Hepatocyte (in vitro differentiated cells): ENCODE data around the gene MON2. TPM values are rescaled to one million over a fixed set of nuclear protein-coding genes. Genes with fewer than 3 reads are reported as not detected.

ENCODE experiments used
- DNase-seq: peaks from one replicate; pipeline ENCODE4 v3.0.0-alpha.2; 2016; ENCODE audit warnings: low spot score
- H2AFZ ChIP-seq: fragments of 200-600 bp; sonication (generic); 2 replicates; pipeline ENCODE4 v1.6.0; 2016; ENCODE audit warnings: antibody characterized with exemption, mild to moderate bottlenecking
- H3K27ac ChIP-seq: fragments of 200-600 bp; sonication (generic); 2 replicates; pipeline ENCODE4 v1.5.1; 2016; ENCODE audit warnings: mild to moderate bottlenecking
- H3K27me3 ChIP-seq: fragments of 200-600 bp; sonication (generic); 2 replicates; pipeline ENCODE4 v1.6.1; 2016
- H3K36me3 ChIP-seq: fragments of 200-600 bp; sonication (generic); replicated peaks from 2 replicates; pipeline ENCODE4 v1.5.1; 2016; ENCODE audit warnings: low read depth; ENCODE audit not compliant: insufficient read depth
- H3K4me1 ChIP-seq: fragments of 200-600 bp; sonication (generic); 2 replicates; pipeline ENCODE4 v1.5.1; 2016; ENCODE audit warnings: mild to moderate bottlenecking, moderate library complexity; ENCODE audit not compliant: insufficient read depth
- H3K4me2 ChIP-seq: fragments of 200-600 bp; sonication (generic); 2 replicates; pipeline ENCODE4 v1.6.0; 2016
- H3K4me3 ChIP-seq: fragments of 200-600 bp; sonication (generic); 2 replicates; pipeline ENCODE4 v1.5.1; 2016; ENCODE audit warnings: mild to moderate bottlenecking
- H3K79me2 ChIP-seq: fragments of 200-600 bp; sonication (generic); 2 replicates; pipeline ENCODE4 v1.6.0; 2017; ENCODE audit warnings: mild to moderate bottlenecking
- H3K9me2 ChIP-seq: fragments of 200-600 bp; sonication (generic); replicated peaks from 2 replicates; pipeline ENCODE4 v1.6.0; 2017; ENCODE audit warnings: mild to moderate bottlenecking; ENCODE audit not compliant: insufficient read depth
- H3K9me3 ChIP-seq: fragments of 200-600 bp; sonication (generic); 2 replicates; pipeline ENCODE4 v1.5.1; 2016; ENCODE audit warnings: low read depth, mild to moderate bottlenecking
- H4K20me1 ChIP-seq: fragments of 200-600 bp; sonication (generic); 2 replicates; pipeline ENCODE4 v1.6.0; 2016; ENCODE audit warnings: mild to moderate bottlenecking; ENCODE audit not compliant: insufficient read depth, poor library complexity, severe bottlenecking
- EZH2 ChIP-seq: fragments of 200-600 bp; sonication (generic); IDR thresholded peaks from 2 replicates; pipeline ENCODE4 v1.6.1; 2016; ENCODE audit warnings: antibody characterized with exemption, mild to moderate bottlenecking, borderline replicate concordance
- EZH2phosphoT487 ChIP-seq: fragments of 200-600 bp; sonication (generic); IDR thresholded peaks from one replicate; pipeline ENCODE4 v1.6.1; 2018; ENCODE audit warnings: antibody characterized with exemption, mild to moderate bottlenecking, low read depth, moderate library complexity; ENCODE audit not compliant: unreplicated experiment, severe bottlenecking
- whole genome bisulfite sequencing: methylation state at CpG from one replicate; pipeline ENCODE4 v1.1.6; 2016; ENCODE audit warnings: low lambda C conversion rate; ENCODE audit errors: missing lambda C conversion rate; 5-methylcytosine and 5-hydroxymethylcytosine counted together
- polyA plus RNA-seq: library from polyadenylated mRNA; unstranded; fragments of >200 nt; fragmentation: Nextera tagmentation; extraction: Ambion mirVana; gene quantifications from 2 replicates; pipeline ENCODE4 v1.2.1, GENCODE V29; 2016
- total RNA-seq: library from RNA; depleted of rRNA; stranded (reverse); fragments of >200 nt; gene quantifications from 2 replicates; pipeline ENCODE4 v1.2.3, GENCODE V29; 2014
- TF ChIP-seq, protein P1 (sequence below): fragments of 200-600 bp; sonication (generic); IDR thresholded peaks from 2 replicates; pipeline ENCODE4 v1.5.1; 2016; ENCODE audit warnings: antibody characterized with exemption, mild to moderate bottlenecking; ENCODE audit not compliant: poor library complexity

MON2 gene
- total and polyA plus RNA-seq, 2 experiments from 2014 or later = 23.7 to 60.9 TPM

DNA sequence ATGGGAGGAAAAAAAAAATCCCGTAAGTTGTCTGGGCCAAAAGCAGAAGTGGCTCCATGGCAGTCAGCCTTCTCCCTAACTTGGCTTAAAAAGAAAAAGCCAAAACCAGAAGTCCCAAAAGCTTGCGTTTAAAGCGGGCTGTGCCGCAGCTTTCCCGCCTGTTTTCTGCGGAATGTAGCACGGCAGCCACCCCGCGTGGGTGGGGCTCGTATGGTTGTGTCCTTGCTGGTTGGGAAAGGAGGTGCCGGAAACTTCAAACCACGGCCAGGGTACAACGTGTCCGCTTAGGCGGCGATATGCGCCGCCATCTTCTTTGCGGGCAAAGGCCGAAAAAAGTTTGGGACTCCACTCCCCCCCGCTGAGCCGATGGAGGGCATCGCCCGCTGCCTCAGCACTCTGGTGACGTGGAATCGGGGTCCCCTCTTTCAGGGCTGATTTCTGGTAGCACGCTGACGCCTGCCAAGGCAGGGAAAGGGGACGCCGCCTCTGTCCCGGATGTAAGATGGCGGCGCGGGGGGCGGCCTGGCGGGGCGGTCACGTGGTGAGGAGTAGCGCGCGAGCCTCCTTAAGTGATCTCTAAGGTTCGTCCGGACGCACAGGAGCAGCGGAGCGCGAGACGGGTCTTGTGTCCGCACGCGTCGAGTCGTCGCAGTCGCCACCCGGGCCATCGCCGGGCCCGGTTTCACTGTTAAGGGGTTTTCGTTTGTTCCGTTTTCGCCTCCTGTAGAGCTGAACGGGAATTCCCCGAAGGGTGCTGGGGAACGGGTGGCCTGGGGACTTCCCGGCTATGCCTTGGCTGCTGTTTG lies 135.8 kb downstream of the MON2 start:
- H3K36me3 ChIP-seq = no peaks in the 10 kb centered on the region
- no peaks in the 10 kb centered on the region for H4K20me1 ChIP-seq
- H3K9me2 ChIP-seq = no peaks in the 10 kb centered on the region
- H3K9me3 ChIP-seq = no peaks in the 10 kb centered on the region
- H3K4me1 ChIP-seq = peaks cover 7% of the 10 kb centered on the region
- peaks cover 39% of the 10 kb centered on the region for H3K79me2 ChIP-seq
- H3K27ac ChIP-seq = peak overlapping the region; percentile 100
- H3K4me2 ChIP-seq = peak overlapping the region; percentile 83
- TF ChIP-seq EZH2 (no peak), EZH2phosphoT487 (no peak)
- TF ChIP-seq, protein P1, sequence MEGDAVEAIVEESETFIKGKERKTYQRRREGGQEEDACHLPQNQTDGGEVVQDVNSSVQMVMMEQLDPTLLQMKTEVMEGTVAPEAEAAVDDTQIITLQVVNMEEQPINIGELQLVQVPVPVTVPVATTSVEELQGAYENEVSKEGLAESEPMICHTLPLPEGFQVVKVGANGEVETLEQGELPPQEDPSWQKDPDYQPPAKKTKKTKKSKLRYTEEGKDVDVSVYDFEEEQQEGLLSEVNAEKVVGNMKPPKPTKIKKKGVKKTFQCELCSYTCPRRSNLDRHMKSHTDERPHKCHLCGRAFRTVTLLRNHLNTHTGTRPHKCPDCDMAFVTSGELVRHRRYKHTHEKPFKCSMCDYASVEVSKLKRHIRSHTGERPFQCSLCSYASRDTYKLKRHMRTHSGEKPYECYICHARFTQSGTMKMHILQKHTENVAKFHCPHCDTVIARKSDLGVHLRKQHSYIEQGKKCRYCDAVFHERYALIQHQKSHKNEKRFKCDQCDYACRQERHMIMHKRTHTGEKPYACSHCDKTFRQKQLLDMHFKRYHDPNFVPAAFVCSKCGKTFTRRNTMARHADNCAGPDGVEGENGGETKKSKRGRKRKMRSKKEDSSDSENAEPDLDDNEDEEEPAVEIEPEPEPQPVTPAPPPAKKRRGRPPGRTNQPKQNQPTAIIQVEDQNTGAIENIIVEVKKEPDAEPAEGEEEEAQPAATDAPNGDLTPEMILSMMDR = no peak
- WGBS = under 1% methylated on average over 65 of the region's 66 CpGs
- H2AFZ ChIP-seq = peak overlapping the region; percentile 74
- no peaks in the 10 kb centered on the region for H3K27me3 ChIP-seq
- H3K4me3 ChIP-seq = peak overlapping the region; percentile 70
- DNase-seq = peak; percentile 93

DNA sequence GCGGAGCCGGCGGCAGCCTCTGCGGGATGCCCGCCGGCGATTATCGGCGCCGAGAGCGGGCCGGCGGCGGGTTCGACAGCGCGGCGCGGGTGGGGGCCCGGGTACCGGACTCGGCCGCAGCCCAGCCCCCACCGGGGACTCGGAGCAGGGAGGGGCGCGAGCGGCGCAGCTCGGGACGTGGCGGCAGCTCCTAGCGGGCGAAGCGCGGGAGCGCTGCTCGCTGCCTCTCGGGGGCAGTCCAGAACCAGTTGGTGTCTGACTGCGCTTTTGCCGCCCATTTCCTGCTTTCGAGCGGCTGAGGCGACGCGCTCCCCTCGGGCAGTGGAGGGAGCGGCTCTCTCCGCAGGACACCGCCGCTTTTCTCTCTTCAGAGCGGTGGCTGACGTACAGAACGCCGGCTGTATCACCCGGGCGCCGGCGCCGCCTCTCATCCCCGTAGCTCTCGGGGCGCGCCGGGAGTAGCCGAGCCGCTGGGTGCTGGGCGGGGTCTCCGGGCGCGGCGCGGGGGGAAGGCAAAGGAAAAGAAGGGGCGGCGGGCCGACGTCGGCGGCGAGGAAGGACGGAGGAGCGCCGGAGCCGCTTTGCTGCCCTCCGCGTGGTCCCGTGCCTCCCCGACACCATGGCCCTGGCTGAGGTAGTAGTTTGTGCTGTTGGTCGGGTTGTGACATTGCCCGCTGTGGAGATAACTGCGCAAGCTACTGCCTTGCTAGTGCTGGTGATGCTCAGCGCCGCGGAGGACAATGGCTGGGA lies 136.6 kb downstream of the MON2 start:
- Histone ChIP-seq H4K20me1 (no peaks in the 10 kb centered on the region), H3K4me1 (peaks cover 7% of the 10 kb centered on the region), H3K36me3 (no peaks in the 10 kb centered on the region), H3K9me3 (no peaks in the 10 kb centered on the region), H3K4me3 (peak overlapping the region; percentile 70), H3K9me2 (no peaks in the 10 kb centered on the region), H3K27me3 (no peaks in the 10 kb centered on the region), H3K79me2 (peaks cover 47% of the 10 kb centered on the region), H3K27ac (peak overlapping the region; percentile 100), H2AFZ (peak overlapping the region; percentile 74), H3K4me2 (peak overlapping the region; percentile 83)
- peak; percentile 95 for DNase-seq
- WGBS = under 1% methylated on average over 78 of the region's 94 CpGs
- TF ChIP-seq, protein P1 = peak; percentile 56
- TF ChIP-seq EZH2 = no peak

DNA sequence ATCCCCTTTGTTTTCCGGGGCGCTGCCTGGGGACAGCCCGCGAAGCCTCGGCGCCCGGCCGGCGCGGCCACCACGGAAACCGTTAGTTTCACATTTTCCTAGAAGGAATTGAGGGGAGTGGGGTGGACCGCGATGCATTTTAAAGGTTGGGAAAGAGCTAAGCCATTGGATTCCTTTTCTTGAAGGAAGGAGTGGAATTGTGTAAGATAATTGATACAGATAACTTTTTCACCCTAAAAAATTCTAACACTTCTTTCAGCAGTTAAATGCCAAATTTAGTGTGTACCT lies 137.1 kb downstream of the MON2 start:
- peak overlapping the region; percentile 70 for H3K4me3 ChIP-seq
- 0% methylated on average over 14 of the region's 14 CpGs for WGBS
- no peaks in the 10 kb centered on the region for H3K9me3 ChIP-seq
- H3K27ac ChIP-seq = peak overlapping the region; percentile 100
- H3K36me3 ChIP-seq = no peaks in the 10 kb centered on the region
- H2AFZ ChIP-seq = peak overlapping the region; percentile 57
- H3K79me2 ChIP-seq = peaks cover 51% of the 10 kb centered on the region
- no peaks in the 10 kb centered on the region for H3K9me2 ChIP-seq
- no peak for DNase-seq
- TF ChIP-seq, protein P1 = no peak
- TF ChIP-seq EZH2phosphoT487 (no peak), EZH2 (no peak)
- H4K20me1 ChIP-seq = no peaks in the 10 kb centered on the region
- H3K4me1 ChIP-seq = peaks cover 7% of the 10 kb centered on the region
- no peaks in the 10 kb centered on the region for H3K27me3 ChIP-seq
- H3K4me2 ChIP-seq = peak overlapping the region; percentile 83
